Transverse colon (tissue), 4 donors: ENCODE measurements around the gene ENOX1.

Source experiments
- POLR2A ChIP-seq: fragments of 450-650 bp; IDR thresholded peaks from one replicate; pipeline ENCODE4 v1.6.1; 2016; ENCODE audit warnings: antibody characterized with exemption, mild to moderate bottlenecking, moderate library complexity
- POLR2AphosphoS5 ChIP-seq, 3 donors: sonication (generic); formaldehyde crosslinking; IDR thresholded peaks; one replicate each; pipeline ENCODE4 v1.6.1; 2016; ENCODE audit warnings: antibody characterized with exemption in 3 of 3
- TF ChIP-seq, protein P1 (sequence below), 5 experiments: fragments of 200-600 bp in 3 of 5; fragments of 450-650 bp in 2 of 5; sonication (generic) in 3 of 5; IDR thresholded peaks; 1 replicate in 2 of 5; 2 replicates in 3 of 5; pipeline ENCODE4 v1.5.1; 2016 to 2017; ENCODE audit warnings: antibody characterized with exemption in 5 of 5, inconsistent platforms in 3 of 5, mild to moderate bottlenecking in 2 of 5, moderate library complexity in 1 of 5

DNA sequence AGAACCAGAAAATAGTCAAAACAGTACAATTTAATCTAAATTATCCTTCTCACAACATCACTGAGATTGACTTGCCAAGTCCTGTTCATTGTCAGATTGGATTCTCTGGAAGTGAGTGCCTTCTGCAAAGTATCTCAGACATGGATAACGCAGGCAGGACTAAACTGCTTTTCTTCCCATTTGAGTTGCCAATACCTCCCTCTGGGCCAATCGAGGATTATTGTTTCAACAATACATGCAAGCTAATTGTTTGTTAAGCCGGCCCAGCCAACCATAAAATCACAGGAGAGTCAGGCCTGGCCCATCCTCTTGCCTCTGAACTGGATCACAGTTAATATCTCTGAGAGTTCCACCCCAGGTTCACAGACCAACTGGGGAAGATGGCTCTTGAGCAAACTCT is 240.0 kb downstream of the ENOX1 start:
- no peak for TF ChIP-seq POLR2A
- TF ChIP-seq, protein P1, sequence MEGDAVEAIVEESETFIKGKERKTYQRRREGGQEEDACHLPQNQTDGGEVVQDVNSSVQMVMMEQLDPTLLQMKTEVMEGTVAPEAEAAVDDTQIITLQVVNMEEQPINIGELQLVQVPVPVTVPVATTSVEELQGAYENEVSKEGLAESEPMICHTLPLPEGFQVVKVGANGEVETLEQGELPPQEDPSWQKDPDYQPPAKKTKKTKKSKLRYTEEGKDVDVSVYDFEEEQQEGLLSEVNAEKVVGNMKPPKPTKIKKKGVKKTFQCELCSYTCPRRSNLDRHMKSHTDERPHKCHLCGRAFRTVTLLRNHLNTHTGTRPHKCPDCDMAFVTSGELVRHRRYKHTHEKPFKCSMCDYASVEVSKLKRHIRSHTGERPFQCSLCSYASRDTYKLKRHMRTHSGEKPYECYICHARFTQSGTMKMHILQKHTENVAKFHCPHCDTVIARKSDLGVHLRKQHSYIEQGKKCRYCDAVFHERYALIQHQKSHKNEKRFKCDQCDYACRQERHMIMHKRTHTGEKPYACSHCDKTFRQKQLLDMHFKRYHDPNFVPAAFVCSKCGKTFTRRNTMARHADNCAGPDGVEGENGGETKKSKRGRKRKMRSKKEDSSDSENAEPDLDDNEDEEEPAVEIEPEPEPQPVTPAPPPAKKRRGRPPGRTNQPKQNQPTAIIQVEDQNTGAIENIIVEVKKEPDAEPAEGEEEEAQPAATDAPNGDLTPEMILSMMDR (IDR thresholded peaks at IDR 0.05): no peak
- no peak for TF ChIP-seq POLR2AphosphoS5 (IDR thresholded peaks at IDR 0.05)
